ENCODE data around the gene DIPK1C. TPM values are rescaled to one million over a fixed set of nuclear protein-coding genes. Genes with fewer than 3 reads are reported as not detected.

The DIPK1C gene
- total RNA-seq, 4 donors from 2014 or later = 0.20 to 1.5 (median 0.44) TPM; not detected in 1

GRCh38 chr18:74465775-74466174, 8.7 kb upstream of the DIPK1C start:
- H3K4me1 ChIP-seq = peaks cover 0 to 7% (median 0%) of the 10 kb centered on the region in 4 donors
- no peaks in the 10 kb centered on the region for H3K27me3 ChIP-seq
- 89 to 90% methylated on average over 4 of the region's 4 CpGs for WGBS, 2 donors
- no peak for DNase-seq (ENCODE audit: low spot score in 2 of 2)
- no peaks in the 10 kb centered on the region for H3K36me3 ChIP-seq
- no peaks in the 10 kb centered on the region for H3K9me3 ChIP-seq
- no peak overlapping the region for H3K27ac ChIP-seq
- H3K4me3 ChIP-seq = no peak overlapping the region
- TF ChIP-seq EP300 (IDR thresholded peaks at IDR 0.05) = no peak
- no peak for TF ChIP-seq CTCF (IDR thresholded peaks at IDR 0.05)
- TF ChIP-seq POLR2A (IDR thresholded peaks at IDR 0.05) = no peak

GRCh38 chr18:74463983-74464382, 6.9 kb upstream of the DIPK1C start:
- DNase-seq (ENCODE audit: low spot score in 2 of 2) = no peak
- H3K4me1 ChIP-seq = peaks cover 0 to 7% (median 0%) of the 10 kb centered on the region in 4 donors
- H3K9me3 ChIP-seq = no peaks in the 10 kb centered on the region
- no peaks in the 10 kb centered on the region for H3K36me3 ChIP-seq
- no peak overlapping the region for H3K4me3 ChIP-seq
- no peak overlapping the region for H3K27ac ChIP-seq
- TF ChIP-seq EP300 (IDR thresholded peaks at IDR 0.05) (no peak), CTCF (IDR thresholded peaks at IDR 0.05) (no peak), POLR2A (IDR thresholded peaks at IDR 0.05) (no peak)
- H3K27me3 ChIP-seq = no peaks in the 10 kb centered on the region
- WGBS, 2 donors = 94 to 100% methylated on average over 1 of the region's 1 CpG

- no peak for DNase-seq (ENCODE audit: low spot score in 2 of 2)
- peaks cover 0 to 1% (median 0%) of the 10 kb centered on the region in 4 donors for H3K4me1 ChIP-seq
- TF ChIP-seq POLR2A (IDR thresholded peaks at IDR 0.05) (no peak), EP300 (IDR thresholded peaks at IDR 0.05) (no peak), CTCF (IDR thresholded peaks at IDR 0.05) (no peak)
- WGBS, 2 donors = 62 to 64% methylated on average over 8 of the region's 8 CpGs
- peaks cover 0 to 1% of the 10 kb centered on the region in 2 donors for H3K27me3 ChIP-seq
- no peaks in the 10 kb centered on the region for H3K9me3 ChIP-seq
- H3K4me3 ChIP-seq = no peak overlapping the region
- H3K27ac ChIP-seq = no peak overlapping the region
- H3K36me3 ChIP-seq = no peaks in the 10 kb centered on the region
These were observed 6.1 kb upstream of the DIPK1C start for GRCh38 chr18:74463254-74463653.

GRCh38 chr18:74460825-74461224, 3.7 kb upstream of the DIPK1C start:
- Histone ChIP-seq H3K27ac (no peak overlapping the region), H3K4me1 (peaks cover 0 to 23% (median 12%) of the 10 kb centered on the region in 4 donors), H3K9me3 (no peaks in the 10 kb centered on the region), H3K27me3 (peaks cover 0 to 23% of the 10 kb centered on the region in 2 donors), H3K4me3 (no peak overlapping the region), H3K36me3 (no peaks in the 10 kb centered on the region)
- TF ChIP-seq POLR2A (IDR thresholded peaks at IDR 0.05) (no peak), EP300 (IDR thresholded peaks at IDR 0.05) (no peak), CTCF (IDR thresholded peaks at IDR 0.05) (no peak)
- no peak for DNase-seq (ENCODE audit: low spot score in 2 of 2)
- WGBS, 2 donors = 91 to 94% methylated on average over 7 of the region's 7 CpGs

GRCh38 chr18:74459889-74460288, 2.8 kb upstream of the DIPK1C start:
- peak in 1 of 2 donors; percentile 24 for DNase-seq (ENCODE audit: low spot score in 2 of 2)
- 45 to 54% methylated on average over 7 of the region's 7 CpGs for WGBS, 2 donors
- peaks cover 0 to 31% of the 10 kb centered on the region in 2 donors for H3K27me3 ChIP-seq

More at GRCh38 chr18:74459889-74460288, 2.8 kb upstream of the DIPK1C start:
- no peak for TF ChIP-seq EP300 (IDR thresholded peaks at IDR 0.05)
- TF ChIP-seq CTCF (IDR thresholded peaks at IDR 0.05) = peak in 2 of 5 experiments; percentile 24 to 25
- TF ChIP-seq POLR2A (IDR thresholded peaks at IDR 0.05) = no peak
- Histone ChIP-seq H3K4me1 (peaks cover 0 to 23% (median 12%) of the 10 kb centered on the region in 4 donors), H3K36me3 (no peaks in the 10 kb centered on the region), H3K4me3 (no peak overlapping the region), H3K9me3 (no peaks in the 10 kb centered on the region), H3K27ac (no peak overlapping the region)

Measured in tibial nerve (tissue), 4 donors.